Activated CD4-positive, alpha-beta T cell treated with anti-CD3 and anti-CD28 coated beads, Interleukin-2, amount 10 ng/mL, durations not matched to agents 7 days and 5 days (primary cell): ENCODE results near the gene DGKB. TPM values are rescaled to one million over a fixed set of nuclear protein-coding genes. Genes with fewer than 3 reads are reported as not detected.

Experiments
- CTCF ChIA-PET: fragments of 350-600 bp; sonication (Branson Sonifier 250); formaldehyde crosslinking; loops from one replicate; lab custom pipeline; 2021; ENCODE audit warnings: antibody characterized with exemption; lab: Charles Lee
- POLR2A ChIA-PET: fragments of 350-600 bp; sonication (Branson Sonifier 250); formaldehyde crosslinking; loops from one replicate; lab custom pipeline; 2021; ENCODE audit warnings: antibody characterized with exemption; lab: Charles Lee
- DNase-seq: peaks from one replicate; pipeline ENCODE4 v3.0.0-alpha.2; 2020
- H3K27ac Mint-ChIP-seq: one replicate; pipeline ENCODE4 v1.8.0; 2021; ENCODE audit warnings: mild to moderate bottlenecking, moderate library complexity, mixed read lengths
- H3K27me3 Mint-ChIP-seq: one replicate; pipeline ENCODE4 v1.8.0; 2021; ENCODE audit warnings: mixed read lengths
- H3K36me3 Mint-ChIP-seq: one replicate; pipeline ENCODE4 v1.8.0; 2021; ENCODE audit warnings: low read depth, mixed read lengths
- H3K4me1 Mint-ChIP-seq: one replicate; pipeline ENCODE4 v1.8.0; 2021; ENCODE audit warnings: mixed read lengths
- H3K4me3 Mint-ChIP-seq: one replicate; pipeline ENCODE4 v1.8.0; 2021; ENCODE audit warnings: mild to moderate bottlenecking, moderate library complexity, mixed read lengths
- H3K9me3 Mint-ChIP-seq: one replicate; pipeline ENCODE4 v1.8.0; 2021; ENCODE audit warnings: mixed read lengths
- total RNA-seq, 2 experiments: library from RNA; stranded (reverse); gene quantifications; one replicate each; pipeline ENCODE4 v1.2.3, GENCODE V29; 2021

Gene DGKB
- total RNA-seq, 2 experiments from 2014 or later = not detected

- Mint-ChIP-seq H3K9me3 (no peaks in the 10 kb centered on the region), H3K36me3 (no peaks in the 10 kb centered on the region), H3K4me3 (no peak overlapping the region), H3K4me1 (no peaks in the 10 kb centered on the region), H3K27ac (no peak overlapping the region), H3K27me3 (no peaks in the 10 kb centered on the region)
- DNase-seq = no peak
- ChIA-PET CTCF (no interaction called here), POLR2A (no interaction called here)
Observed at GRCh38 chr7:14894826-14895225, 7.7 kb downstream of the DGKB start.

GRCh38 chr7:14892961-14893360 is 9.6 kb downstream of the DGKB start:
- CTCF ChIA-PET = no interaction called here
- no peak for DNase-seq
- no peaks in the 10 kb centered on the region for H3K27me3 Mint-ChIP-seq
- POLR2A ChIA-PET = no interaction called here
- H3K4me1 Mint-ChIP-seq = no peaks in the 10 kb centered on the region
- H3K36me3 Mint-ChIP-seq = no peaks in the 10 kb centered on the region
- H3K27ac Mint-ChIP-seq = no peak overlapping the region
- no peaks in the 10 kb centered on the region for H3K9me3 Mint-ChIP-seq
- no peak overlapping the region for H3K4me3 Mint-ChIP-seq

GRCh38 chr7:14891289-14891688 is 11.3 kb downstream of the DGKB start:
- Mint-ChIP-seq H3K27me3 (no peaks in the 10 kb centered on the region), H3K4me3 (no peak overlapping the region), H3K9me3 (no peaks in the 10 kb centered on the region), H3K36me3 (no peaks in the 10 kb centered on the region), H3K27ac (no peak overlapping the region), H3K4me1 (no peaks in the 10 kb centered on the region)
- no peak for DNase-seq
- CTCF ChIA-PET = interaction anchor here (1.3 kb wide), 1 partner anchor 9 kb away, joined by 4 read pairs; no protein-coding TSS in a partner anchor
- POLR2A ChIA-PET = no interaction called here

- Mint-ChIP-seq H3K9me3 (no peaks in the 10 kb centered on the region), H3K27ac (no peak overlapping the region), H3K27me3 (no peaks in the 10 kb centered on the region), H3K36me3 (no peaks in the 10 kb centered on the region), H3K4me3 (no peak overlapping the region), H3K4me1 (no peaks in the 10 kb centered on the region)
- CTCF ChIA-PET = no interaction called here
- POLR2A ChIA-PET = no interaction called here
- no peak for DNase-seq
Observed at GRCh38 chr7:14888962-14889361, 13.6 kb downstream of the DGKB start.

- CTCF ChIA-PET = no interaction called here
Observed at GRCh38 chr7:14886533-14886932, 16.0 kb downstream of the DGKB start.

GRCh38 chr7:14875941-14876587 is 26.5 kb downstream of the DGKB start:
- no peak overlapping the region for H3K4me3 Mint-ChIP-seq
- H3K27ac Mint-ChIP-seq = no peak overlapping the region
- CTCF ChIA-PET = no interaction called here
- DNase-seq = no peak
- no peaks in the 10 kb centered on the region for H3K4me1 Mint-ChIP-seq
- POLR2A ChIA-PET = no interaction called here
- H3K27me3 Mint-ChIP-seq = no peaks in the 10 kb centered on the region
- peaks cover 3% of the 10 kb centered on the region for H3K9me3 Mint-ChIP-seq
- no peaks in the 10 kb centered on the region for H3K36me3 Mint-ChIP-seq

More at GRCh38 chr7:14886533-14886932, 16.0 kb downstream of the DGKB start:
- H3K4me3 Mint-ChIP-seq = no peak overlapping the region
- DNase-seq = no peak
- no peaks in the 10 kb centered on the region for H3K36me3 Mint-ChIP-seq
- H3K4me1 Mint-ChIP-seq = no peaks in the 10 kb centered on the region
- H3K27ac Mint-ChIP-seq = no peak overlapping the region
- POLR2A ChIA-PET = no interaction called here
- no peaks in the 10 kb centered on the region for H3K27me3 Mint-ChIP-seq
- no peaks in the 10 kb centered on the region for H3K9me3 Mint-ChIP-seq

GRCh38 chr7:14871880-14872279 is 30.7 kb downstream of the DGKB start:
- H3K27ac Mint-ChIP-seq = no peak overlapping the region
- no peak for DNase-seq
- no peaks in the 10 kb centered on the region for H3K4me1 Mint-ChIP-seq
- no peaks in the 10 kb centered on the region for H3K27me3 Mint-ChIP-seq
- H3K36me3 Mint-ChIP-seq = no peaks in the 10 kb centered on the region
- CTCF ChIA-PET = no interaction called here
- POLR2A ChIA-PET = no interaction called here
- H3K9me3 Mint-ChIP-seq = peaks cover 3% of the 10 kb centered on the region
- H3K4me3 Mint-ChIP-seq = no peak overlapping the region

GRCh38 chr7:14870394-14870793 is 32.2 kb downstream of the DGKB start:
- H3K4me1 Mint-ChIP-seq = no peaks in the 10 kb centered on the region
- H3K27ac Mint-ChIP-seq = no peak overlapping the region
- H3K36me3 Mint-ChIP-seq = no peaks in the 10 kb centered on the region
- no peaks in the 10 kb centered on the region for H3K27me3 Mint-ChIP-seq
- CTCF ChIA-PET = no interaction called here
- no peak for DNase-seq
- H3K9me3 Mint-ChIP-seq = no peaks in the 10 kb centered on the region
- POLR2A ChIA-PET = no interaction called here
- H3K4me3 Mint-ChIP-seq = no peak overlapping the region

GRCh38 chr7:14868937-14869336 is 33.6 kb downstream of the DGKB start:
- Mint-ChIP-seq H3K36me3 (no peaks in the 10 kb centered on the region), H3K27me3 (no peaks in the 10 kb centered on the region), H3K27ac (no peak overlapping the region), H3K4me3 (no peak overlapping the region), H3K4me1 (no peaks in the 10 kb centered on the region), H3K9me3 (no peaks in the 10 kb centered on the region)
- DNase-seq = no peak
- ChIA-PET CTCF (no interaction called here), POLR2A (no interaction called here)

- CTCF ChIA-PET = no interaction called here
- Mint-ChIP-seq H3K4me1 (no peaks in the 10 kb centered on the region), H3K4me3 (no peak overlapping the region), H3K9me3 (no peaks in the 10 kb centered on the region), H3K36me3 (no peaks in the 10 kb centered on the region), H3K27ac (no peak overlapping the region), H3K27me3 (no peaks in the 10 kb centered on the region)
- POLR2A ChIA-PET = no interaction called here
- DNase-seq = no peak
Observed at GRCh38 chr7:14861456-14861855, 41.1 kb downstream of the DGKB start.

- Mint-ChIP-seq H3K4me1 (no peaks in the 10 kb centered on the region), H3K9me3 (no peaks in the 10 kb centered on the region), H3K4me3 (no peak overlapping the region), H3K36me3 (no peaks in the 10 kb centered on the region), H3K27me3 (no peaks in the 10 kb centered on the region), H3K27ac (no peak overlapping the region)
- DNase-seq = no peak
- POLR2A ChIA-PET = no interaction called here
- CTCF ChIA-PET = no interaction called here
Observed at GRCh38 chr7:14859267-14859666, 43.3 kb downstream of the DGKB start.

- no peaks in the 10 kb centered on the region for H3K4me1 Mint-ChIP-seq
- no peak overlapping the region for H3K27ac Mint-ChIP-seq
- H3K27me3 Mint-ChIP-seq = no peaks in the 10 kb centered on the region
- ChIA-PET CTCF (no interaction called here), POLR2A (no interaction called here)
- no peak overlapping the region for H3K4me3 Mint-ChIP-seq
- DNase-seq = no peak
- H3K36me3 Mint-ChIP-seq = no peaks in the 10 kb centered on the region
- no peaks in the 10 kb centered on the region for H3K9me3 Mint-ChIP-seq
Observed at GRCh38 chr7:14858866-14859265, 43.7 kb downstream of the DGKB start.

- POLR2A ChIA-PET = no interaction called here
- H3K9me3 Mint-ChIP-seq = no peaks in the 10 kb centered on the region
- no peak overlapping the region for H3K27ac Mint-ChIP-seq
- CTCF ChIA-PET = no interaction called here
- no peaks in the 10 kb centered on the region for H3K36me3 Mint-ChIP-seq
- no peaks in the 10 kb centered on the region for H3K4me1 Mint-ChIP-seq
- DNase-seq = no peak
- H3K27me3 Mint-ChIP-seq = no peaks in the 10 kb centered on the region
- H3K4me3 Mint-ChIP-seq = no peak overlapping the region
Observed at GRCh38 chr7:14858410-14858809, 44.1 kb downstream of the DGKB start.
